ENCODE data around the gene ADGRL3. TPM values are rescaled to one million over a fixed set of nuclear protein-coding genes. Genes with fewer than 3 reads are reported as not detected.

ADGRL3 gene
- total and polyA plus RNA-seq, 5 donors from 2014 or later: not detected

- Histone ChIP-seq H3K9me3 (ENCODE audit: control insufficient read depth in 2 of 2, low read length in 2 of 2) (peaks cover 0 to 4% of the 10 kb centered on the region in 2 experiments), H3K27ac (ENCODE audit: insufficient read depth, low read length, poor library complexity, severe bottlenecking) (no peak overlapping the region), H3K27me3 (ENCODE audit: control insufficient read depth, insufficient read depth, low read length) (no peaks in the 10 kb centered on the region), H3K4me1 (ENCODE audit: control insufficient read depth, insufficient read depth, low read length, poor library complexity, severe bottlenecking) (no peaks in the 10 kb centered on the region), H3K36me3 (ENCODE audit: control insufficient read depth, insufficient read depth, low read length) (no peaks in the 10 kb centered on the region), H3K4me3 (ENCODE audit: low read depth, low read length) (no peak overlapping the region)
- no peaks in the 10 kb centered on the region for H3K36me3 Mint-ChIP-seq
- no peak overlapping the region for H3K27ac Mint-ChIP-seq
- peaks cover 0 to 25% (median 4%) of the 10 kb centered on the region in 7 donors for H3K9me3 Mint-ChIP-seq
- no peaks in the 10 kb centered on the region for H3K4me1 Mint-ChIP-seq
- no peak for DNase-seq
- no peak overlapping the region for H3K4me3 Mint-ChIP-seq
- ATAC-seq (ENCODE audit: low read depth in 2 of 2): no peak
- no peaks in the 10 kb centered on the region for H3K27me3 Mint-ChIP-seq
Observed at GRCh38 chr4:61251129-61251528, 51.0 kb downstream of the ADGRL3 start.

GRCh38 chr4:61254406-61254805, 54.3 kb downstream of the ADGRL3 start:
- H3K27me3 Mint-ChIP-seq: no peaks in the 10 kb centered on the region
- Histone ChIP-seq H3K36me3 (ENCODE audit: control insufficient read depth, insufficient read depth, low read length) (no peaks in the 10 kb centered on the region), H3K4me3 (ENCODE audit: low read depth, low read length) (no peak overlapping the region), H3K9me3 (ENCODE audit: control insufficient read depth in 2 of 2, low read length in 2 of 2) (peaks cover 0 to 4% of the 10 kb centered on the region in 2 experiments), H3K27me3 (ENCODE audit: control insufficient read depth, insufficient read depth, low read length) (no peaks in the 10 kb centered on the region), H3K27ac (ENCODE audit: insufficient read depth, low read length, poor library complexity, severe bottlenecking) (no peak overlapping the region), H3K4me1 (ENCODE audit: control insufficient read depth, insufficient read depth, low read length, poor library complexity, severe bottlenecking) (no peaks in the 10 kb centered on the region)
- no peak for DNase-seq
- no peak overlapping the region for H3K4me3 Mint-ChIP-seq
- no peak overlapping the region for H3K27ac Mint-ChIP-seq
- no peak for ATAC-seq (ENCODE audit: low read depth in 2 of 2)
- no peaks in the 10 kb centered on the region for H3K36me3 Mint-ChIP-seq
- peaks cover 0 to 25% (median 6%) of the 10 kb centered on the region in 7 donors for H3K9me3 Mint-ChIP-seq
- no peaks in the 10 kb centered on the region for H3K4me1 Mint-ChIP-seq

- H3K27me3 Mint-ChIP-seq: no peaks in the 10 kb centered on the region
Observed at GRCh38 chr4:61273233-61273632, 73.1 kb downstream of the ADGRL3 start.

GRCh38 chr4:61274286-61274685, 74.2 kb downstream of the ADGRL3 start:
- Histone ChIP-seq H3K4me1 (ENCODE audit: control insufficient read depth, insufficient read depth, low read length, poor library complexity, severe bottlenecking) (no peaks in the 10 kb centered on the region), H3K27ac (ENCODE audit: insufficient read depth, low read length, poor library complexity, severe bottlenecking) (no peak overlapping the region), H3K36me3 (ENCODE audit: control insufficient read depth, insufficient read depth, low read length) (no peaks in the 10 kb centered on the region), H3K27me3 (ENCODE audit: control insufficient read depth, insufficient read depth, low read length) (no peaks in the 10 kb centered on the region), H3K9me3 (ENCODE audit: control insufficient read depth in 2 of 2, low read length in 2 of 2) (peaks cover 0 to 7% of the 10 kb centered on the region in 2 experiments), H3K4me3 (ENCODE audit: low read depth, low read length) (no peak overlapping the region)
- H3K4me3 Mint-ChIP-seq: no peak overlapping the region
- ATAC-seq (ENCODE audit: low read depth in 2 of 2) (no peak), DNase-seq (no peak)
- peaks cover 1 to 17% (median 3%) of the 10 kb centered on the region in 7 donors for H3K9me3 Mint-ChIP-seq
- H3K4me1 Mint-ChIP-seq: no peaks in the 10 kb centered on the region
- no peak overlapping the region for H3K27ac Mint-ChIP-seq
- no peaks in the 10 kb centered on the region for H3K36me3 Mint-ChIP-seq
- no peaks in the 10 kb centered on the region for H3K27me3 Mint-ChIP-seq

More at GRCh38 chr4:61273233-61273632, 73.1 kb downstream of the ADGRL3 start:
- Histone ChIP-seq H3K27me3 (ENCODE audit: control insufficient read depth, insufficient read depth, low read length) (no peaks in the 10 kb centered on the region), H3K36me3 (ENCODE audit: control insufficient read depth, insufficient read depth, low read length) (no peaks in the 10 kb centered on the region), H3K4me3 (ENCODE audit: low read depth, low read length) (no peak overlapping the region), H3K27ac (ENCODE audit: insufficient read depth, low read length, poor library complexity, severe bottlenecking) (no peak overlapping the region), H3K4me1 (ENCODE audit: control insufficient read depth, insufficient read depth, low read length, poor library complexity, severe bottlenecking) (no peaks in the 10 kb centered on the region), H3K9me3 (ENCODE audit: control insufficient read depth in 2 of 2, low read length in 2 of 2) (peaks cover 0 to 7% of the 10 kb centered on the region in 2 experiments)
- Mint-ChIP-seq H3K4me1 (no peaks in the 10 kb centered on the region), H3K36me3 (no peaks in the 10 kb centered on the region), H3K9me3 (peaks cover 1 to 20% (median 3%) of the 10 kb centered on the region in 7 donors), H3K4me3 (no peak overlapping the region), H3K27ac (no peak overlapping the region)
- DNase-seq: no peak
- ATAC-seq (ENCODE audit: low read depth in 2 of 2): no peak

GRCh38 chr4:61275241-61275640, 75.1 kb downstream of the ADGRL3 start:
- H3K9me3 Mint-ChIP-seq: peaks cover 1 to 13% (median 3%) of the 10 kb centered on the region in 7 donors
- no peaks in the 10 kb centered on the region for H3K27me3 Mint-ChIP-seq
- Histone ChIP-seq H3K27ac (ENCODE audit: insufficient read depth, low read length, poor library complexity, severe bottlenecking) (no peak overlapping the region), H3K4me3 (ENCODE audit: low read depth, low read length) (no peak overlapping the region), H3K27me3 (ENCODE audit: control insufficient read depth, insufficient read depth, low read length) (no peaks in the 10 kb centered on the region), H3K9me3 (ENCODE audit: control insufficient read depth in 2 of 2, low read length in 2 of 2) (peaks cover 0 to 7% of the 10 kb centered on the region in 2 experiments), H3K36me3 (ENCODE audit: control insufficient read depth, insufficient read depth, low read length) (no peaks in the 10 kb centered on the region), H3K4me1 (ENCODE audit: control insufficient read depth, insufficient read depth, low read length, poor library complexity, severe bottlenecking) (no peaks in the 10 kb centered on the region)
- ATAC-seq (ENCODE audit: low read depth in 2 of 2) (no peak), DNase-seq (no peak)
- no peak overlapping the region for H3K27ac Mint-ChIP-seq
- H3K4me1 Mint-ChIP-seq: no peaks in the 10 kb centered on the region
- no peak overlapping the region for H3K4me3 Mint-ChIP-seq
- no peaks in the 10 kb centered on the region for H3K36me3 Mint-ChIP-seq

- H3K27ac ChIP-seq (ENCODE audit: insufficient read depth, low read length, poor library complexity, severe bottlenecking): no peak overlapping the region
- no peak overlapping the region for H3K4me3 Mint-ChIP-seq
- no peaks in the 10 kb centered on the region for H3K27me3 ChIP-seq (ENCODE audit: control insufficient read depth, insufficient read depth, low read length)
- no peaks in the 10 kb centered on the region for H3K36me3 Mint-ChIP-seq
- H3K4me1 ChIP-seq (ENCODE audit: control insufficient read depth, insufficient read depth, low read length, poor library complexity, severe bottlenecking): no peaks in the 10 kb centered on the region
- no peaks in the 10 kb centered on the region for H3K27me3 Mint-ChIP-seq
- no peaks in the 10 kb centered on the region for H3K4me1 Mint-ChIP-seq
- DNase-seq: no peak
- no peaks in the 10 kb centered on the region for H3K36me3 ChIP-seq (ENCODE audit: control insufficient read depth, insufficient read depth, low read length)
- H3K4me3 ChIP-seq (ENCODE audit: low read depth, low read length): no peak overlapping the region
- ATAC-seq (ENCODE audit: low read depth in 2 of 2): no peak
- no peak overlapping the region for H3K27ac Mint-ChIP-seq
- peaks cover 0 to 7% of the 10 kb centered on the region in 2 experiments for H3K9me3 ChIP-seq (ENCODE audit: control insufficient read depth in 2 of 2, low read length in 2 of 2)
- H3K9me3 Mint-ChIP-seq: peaks cover under 1 to 13% (median 3%) of the 10 kb centered on the region in 7 donors
Observed at GRCh38 chr4:61276029-61276428, 75.9 kb downstream of the ADGRL3 start.

GRCh38 chr4:61277785-61278760, 77.9 kb downstream of the ADGRL3 start:
- Mint-ChIP-seq H3K4me3 (no peak overlapping the region), H3K36me3 (no peaks in the 10 kb centered on the region), H3K27ac (no peak overlapping the region), H3K27me3 (no peaks in the 10 kb centered on the region), H3K4me1 (no peaks in the 10 kb centered on the region), H3K9me3 (peaks cover 0 to 13% (median 3%) of the 10 kb centered on the region in 7 donors)
- Histone ChIP-seq H3K36me3 (ENCODE audit: control insufficient read depth, insufficient read depth, low read length) (no peaks in the 10 kb centered on the region), H3K4me1 (ENCODE audit: control insufficient read depth, insufficient read depth, low read length, poor library complexity, severe bottlenecking) (no peaks in the 10 kb centered on the region), H3K9me3 (ENCODE audit: control insufficient read depth in 2 of 2, low read length in 2 of 2) (peaks cover 0 to 3% of the 10 kb centered on the region in 2 experiments), H3K4me3 (ENCODE audit: low read depth, low read length) (no peak overlapping the region), H3K27me3 (ENCODE audit: control insufficient read depth, insufficient read depth, low read length) (no peaks in the 10 kb centered on the region), H3K27ac (ENCODE audit: insufficient read depth, low read length, poor library complexity, severe bottlenecking) (no peak overlapping the region)
- ATAC-seq (ENCODE audit: low read depth in 2 of 2) (no peak), DNase-seq (no peak)
